CD14-positive monocyte (primary cell): ENCODE results near the gene HIF3A. TPM values are rescaled to one million over a fixed set of nuclear protein-coding genes. Genes with fewer than 3 reads are reported as not detected.

Experiments
- DNase-seq, 3 donors: peaks; one replicate each; pipeline ENCODE4 v3.0.0-alpha.2; 2011 to 2022
- H2AFZ ChIP-seq: 2 replicates; pipeline ENCODE4 v1.6.0; 2012; ENCODE audit warnings: mild to moderate bottlenecking, low read depth, low read length, inconsistent platforms; ENCODE audit not compliant: insufficient read depth, poor library complexity, severe bottlenecking
- H3K27ac ChIP-seq, 2 donors: 1 replicate in 1 of 2; 2 replicates in 1 of 2; pipeline ENCODE4 v1.5.1; 2012 to 2013; ENCODE audit warnings: low read length in 2 of 2, control low read depth in 1 of 2, inconsistent platforms in 1 of 2, low read depth in 1 of 2, mild to moderate bottlenecking in 1 of 2
- H3K27me3 ChIP-seq, 2 donors: one replicate each; pipeline versions ENCODE4 v1.6.0 to v1.6.1; 2011 to 2013; ENCODE audit warnings: low read length in 2 of 2; ENCODE audit not compliant: control insufficient read depth in 2 of 2, insufficient read depth in 2 of 2
- H3K36me3 ChIP-seq, 2 donors: replicated peaks in 1 of 2; 1 replicate in 1 of 2; 2 replicates in 1 of 2; pipeline versions ENCODE4 v1.5.1 to v1.6.1; 2012 to 2013; ENCODE audit warnings: low read length in 2 of 2, control low read depth in 1 of 2, inconsistent platforms in 1 of 2, mild to moderate bottlenecking in 1 of 2; ENCODE audit not compliant: insufficient read depth in 2 of 2, control insufficient read depth in 1 of 2
- H3K4me1 ChIP-seq, 2 donors: 1 replicate in 1 of 2; 2 replicates in 1 of 2; pipeline versions ENCODE4 v1.5.1 to v1.6.1; 2012 to 2013; ENCODE audit warnings: low read length in 2 of 2, control low read depth in 1 of 2, inconsistent platforms in 1 of 2, mild to moderate bottlenecking in 1 of 2, moderate library complexity in 1 of 2; ENCODE audit not compliant: insufficient read depth in 2 of 2, control insufficient read depth in 1 of 2
- H3K4me2 ChIP-seq: replicated peaks from 2 replicates; pipeline ENCODE3; 2012; ENCODE audit warnings: low read length, moderate library complexity, mild to moderate bottlenecking; ENCODE audit not compliant: poor library complexity, severe bottlenecking; ENCODE audit errors: extremely low read depth
- H3K4me3 ChIP-seq, 3 experiments: fragments of 200-600 bp in 1 of 3; sonication (generic) in 1 of 3; replicated peaks in 1 of 3; 1 replicate in 2 of 3; 2 replicates in 1 of 3; pipeline ENCODE4 v1.5.1; 2011 to 2013; ENCODE audit warnings: low read length in 3 of 3, mild to moderate bottlenecking in 3 of 3, control low read depth in 2 of 3, low read depth in 2 of 3, inconsistent platforms in 1 of 3, moderate library complexity in 1 of 3
- H3K79me2 ChIP-seq: 2 replicates; pipeline ENCODE4 v1.6.0; 2012; ENCODE audit warnings: mild to moderate bottlenecking, control low read depth, inconsistent platforms, low read length, moderate library complexity; ENCODE audit not compliant: insufficient read depth
- H3K9ac ChIP-seq: 2 replicates; pipeline ENCODE4 v1.6.0; 2017; ENCODE audit warnings: low read length, mild to moderate bottlenecking; ENCODE audit not compliant: insufficient read depth, poor library complexity, severe bottlenecking
- H3K9me3 ChIP-seq, 2 donors: replicated peaks in 1 of 2; 1 replicate in 1 of 2; 2 replicates in 1 of 2; pipeline versions ENCODE4 v1.5.1 to v1.6.1; 2012 to 2013; ENCODE audit warnings: low read length in 2 of 2, control low read depth in 1 of 2; ENCODE audit not compliant: control insufficient read depth in 1 of 2, insufficient read depth in 1 of 2
- H4K20me1 ChIP-seq: 2 replicates; pipeline ENCODE4 v1.6.0; 2012; ENCODE audit warnings: mild to moderate bottlenecking, low read length, control low read depth, moderate library complexity; ENCODE audit not compliant: insufficient read depth
- H3K27ac Mint-ChIP-seq, 7 donors: one replicate each; pipeline ENCODE4 v1.8.0; 2020; ENCODE audit warnings: mild to moderate bottlenecking in 7 of 7, mixed read lengths in 7 of 7, moderate library complexity in 6 of 7, inconsistent platforms in 2 of 7
- H3K27me3 Mint-ChIP-seq, 3 donors: one replicate each; pipeline ENCODE4 v1.8.0; 2021 to 2022; ENCODE audit warnings: low read depth in 3 of 3, mild to moderate bottlenecking in 3 of 3, mixed read lengths in 3 of 3, moderate library complexity in 3 of 3, inconsistent platforms in 1 of 3
- H3K36me3 Mint-ChIP-seq, 2 donors: one replicate each; pipeline ENCODE4 v1.8.0; 2020; ENCODE audit warnings: mixed read lengths in 2 of 2, inconsistent platforms in 1 of 2, mild to moderate bottlenecking in 1 of 2
- H3K4me1 Mint-ChIP-seq: one replicate; pipeline ENCODE4 v1.8.0; 2020; ENCODE audit warnings: mild to moderate bottlenecking, mixed read lengths
- H3K4me3 Mint-ChIP-seq, 2 donors: one replicate each; pipeline ENCODE4 v1.8.0; 2020; ENCODE audit warnings: mild to moderate bottlenecking in 2 of 2, mixed read lengths in 2 of 2, moderate library complexity in 1 of 2
- H3K9me3 Mint-ChIP-seq, 7 donors: one replicate each; pipeline ENCODE4 v1.8.0; 2020 to 2022; ENCODE audit warnings: mixed read lengths in 7 of 7, mild to moderate bottlenecking in 6 of 7, moderate library complexity in 6 of 7, inconsistent platforms in 2 of 7
- CTCF ChIP-seq: fragments of 200-600 bp; IDR thresholded peaks from one replicate; pipeline ENCODE4 v1.8.0; 2022; ENCODE audit warnings: antibody characterized with exemption, mild to moderate bottlenecking
- WGBS: methylation state at CpG from one replicate; pipeline ENCODE4 v1.1.5; 2013; ENCODE audit warnings: missing lambda C conversion rate; ENCODE audit not compliant: insufficient coverage; 5-methylcytosine and 5-hydroxymethylcytosine counted together
- intact Hi-C, 2 donors: fragments of 100-400 bp; cut with micrococcal nuclease; formaldehyde crosslinking; loops; one replicate each; pipeline versions ENCODE4 v1.15.0 to v1.15.1; 2023
- polyA plus RNA-seq, 3 donors: library from polyadenylated mRNA; depleted of rRNA in 1 of 3; unstranded in 2 of 3; stranded (reverse) in 1 of 3; fragments of 300-500 nt in 2 of 3; fragments of >200 nt in 1 of 3; fragmentation: Illumina TruSeq in 2 of 3; gene quantifications; 1 replicate in 2 of 3; 2 replicates in 1 of 3; pipeline ENCODE4 v1.2.3, GENCODE V29; 2012 to 2021

HIF3A gene
- polyA plus RNA-seq, 3 donors, result not detected

GRCh38 chr19:46328079-46328478, 31.2 kb downstream of the HIF3A start:
- no peaks in the 10 kb centered on the region for H3K36me3 Mint-ChIP-seq
- H3K27me3 Mint-ChIP-seq, result peaks cover 6 to 10% (median 7%) of the 10 kb centered on the region in 3 donors
- no peak overlapping the region for H3K27ac ChIP-seq

GRCh38 chr19:46330319-46330918, 33.6 kb downstream of the HIF3A start:
- H3K4me3 Mint-ChIP-seq, result peak overlapping the region in 1 of 2 donors; percentile 5
- Histone ChIP-seq H4K20me1 (no peaks in the 10 kb centered on the region), H3K27ac (no peak overlapping the region), H3K27me3 (no peaks in the 10 kb centered on the region), H3K4me3 (no peak overlapping the region), H3K4me2 (no peak overlapping the region), H3K36me3 (no peaks in the 10 kb centered on the region), H3K79me2 (no peaks in the 10 kb centered on the region), H3K4me1 (no peaks in the 10 kb centered on the region), H3K9me3 (peaks cover 31 to 33% of the 10 kb centered on the region in 2 donors), H2AFZ (no peak overlapping the region), H3K9ac (no peak overlapping the region)
- 93% methylated on average over 2 of the region's 2 CpGs for WGBS
- H3K27ac Mint-ChIP-seq, result no peak overlapping the region
- H3K4me1 Mint-ChIP-seq, result no peaks in the 10 kb centered on the region
- no peak for DNase-seq
- no peak for TF ChIP-seq CTCF
- H3K9me3 Mint-ChIP-seq, result peaks cover 30 to 43% (median 35%) of the 10 kb centered on the region in 7 donors
- H3K36me3 Mint-ChIP-seq, result no peaks in the 10 kb centered on the region
- intact Hi-C loops, result no loop called here
- H3K27me3 Mint-ChIP-seq, result peaks cover 5 to 11% (median 9%) of the 10 kb centered on the region in 3 donors

More at GRCh38 chr19:46328079-46328478, 31.2 kb downstream of the HIF3A start:
- Histone ChIP-seq H3K27me3 (no peaks in the 10 kb centered on the region), H3K4me2 (no peak overlapping the region), H3K9me3 (peaks cover 33 to 34% of the 10 kb centered on the region in 2 donors), H3K36me3 (no peaks in the 10 kb centered on the region), H2AFZ (no peak overlapping the region), H4K20me1 (no peaks in the 10 kb centered on the region), H3K4me3 (no peak overlapping the region), H3K9ac (no peak overlapping the region), H3K79me2 (no peaks in the 10 kb centered on the region), H3K4me1 (no peaks in the 10 kb centered on the region)
- TF ChIP-seq CTCF, result no peak
- intact Hi-C loops, result no loop called here
- H3K4me1 Mint-ChIP-seq, result no peaks in the 10 kb centered on the region
- WGBS, result 100% methylated on average over 2 of the region's 2 CpGs
- H3K27ac Mint-ChIP-seq, result no peak overlapping the region
- H3K4me3 Mint-ChIP-seq, result no peak overlapping the region
- H3K9me3 Mint-ChIP-seq, result peaks cover 33 to 47% (median 39%) of the 10 kb centered on the region in 7 donors
- DNase-seq, result no peak
